OCI-LY7 (cell line): Measurements from ENCODE around the gene DUSP2. TPM values are rescaled to one million over a fixed set of nuclear protein-coding genes. Genes with fewer than 3 reads are reported as not detected.

Experiments used
- BruUV-seq: library from RNA; stranded (reverse); fragments of 400-500 nt; replicated peaks from 2 replicates; lab custom pipeline; 2021; lab: Mats Ljungman, UMichigan
- CTCF ChIA-PET: fragments of 300-600 bp; sonication (Branson Sonifier 250); formaldehyde crosslinking; loops from one replicate; lab custom pipeline; 2022; ENCODE audit warnings: antibody characterized with exemption; ENCODE audit not compliant: unreplicated experiment; lab: Charles Lee
- POLR2A ChIA-PET: fragments of 300-600 bp; sonication (Branson Sonifier 250); formaldehyde crosslinking; loops from one replicate; lab custom pipeline; 2022; ENCODE audit warnings: antibody characterized with exemption; lab: Charles Lee
- DNase-seq: peaks from one replicate; pipeline ENCODE4 v3.0.0-alpha.2; 2015; ENCODE audit warnings: low spot score
- H2AFZ ChIP-seq: fragments of 200-600 bp; sonication (generic), shearing (Covaris generic); 2 replicates; pipeline ENCODE4 v1.6.1; 2014; ENCODE audit warnings: mild to moderate bottlenecking, antibody characterized with exemption, low read length, moderate library complexity
- H3K27ac ChIP-seq: fragments of 200-600 bp; sonication (generic); 2 replicates; pipeline ENCODE4 v1.5.1; 2014; ENCODE audit warnings: mixed run types, low read depth, mild to moderate bottlenecking, moderate library complexity, low read length, inconsistent platforms; ENCODE audit not compliant: poor library complexity, severe bottlenecking
- H3K36me3 ChIP-seq: fragments of 200-600 bp; sonication (generic); 2 replicates; pipeline ENCODE4 v1.6.1; 2014; ENCODE audit warnings: mild to moderate bottlenecking, antibody characterized with exemption, low read length, moderate library complexity, mixed read lengths; ENCODE audit not compliant: insufficient read depth
- H3K4me1 ChIP-seq: fragments of 200-600 bp; sonication (generic); 2 replicates; pipeline ENCODE4 v1.5.1; 2014; ENCODE audit warnings: mild to moderate bottlenecking, low read length; ENCODE audit not compliant: insufficient read depth, poor library complexity, severe bottlenecking
- H3K4me2 ChIP-seq: fragments of 200-600 bp; sonication (generic); 2 replicates; pipeline ENCODE4 v1.6.1; 2014; ENCODE audit warnings: mild to moderate bottlenecking, low read length
- H3K4me3 ChIP-seq: fragments of 200-600 bp; sonication (generic); 2 replicates; pipeline ENCODE4 v1.5.1; 2014; ENCODE audit warnings: mild to moderate bottlenecking, low read depth, low read length; ENCODE audit not compliant: poor library complexity, severe bottlenecking
- H3K79me2 ChIP-seq: fragments of 200-600 bp; sonication (generic); 2 replicates; pipeline ENCODE4 v1.6.1; 2016; ENCODE audit warnings: low read depth, mild to moderate bottlenecking, low read length, moderate library complexity, mixed read lengths; ENCODE audit not compliant: insufficient read depth
- H3K9me2 ChIP-seq: fragments of 200-600 bp; sonication (generic); 2 replicates; pipeline ENCODE4 v1.6.1; 2016; ENCODE audit warnings: mild to moderate bottlenecking, low read length, mixed read lengths; ENCODE audit not compliant: insufficient read depth
- H3K9me3 ChIP-seq: fragments of 200-600 bp; sonication (generic); 2 replicates; pipeline ENCODE4 v1.6.1; 2014; ENCODE audit warnings: mild to moderate bottlenecking, mixed run types, low read length, mixed read lengths
- H4K20me1 ChIP-seq: fragments of 200-600 bp; sonication (generic); 2 replicates; pipeline ENCODE4 v1.6.1; 2014; ENCODE audit warnings: mild to moderate bottlenecking, antibody characterized with exemption, low read length, moderate library complexity, mixed read lengths; ENCODE audit not compliant: insufficient read depth
- CTCF ChIP-seq: fragments of 200-600 bp; sonication (generic); conservative IDR thresholded peaks from 2 replicates; pipeline ENCODE4 v1.5.1; 2014; ENCODE audit warnings: mild to moderate bottlenecking, antibody characterized with exemption, low read length, moderate library complexity, mixed read lengths
- EZH2phosphoT487 ChIP-seq: fragments of 200-600 bp; sonication (generic); IDR thresholded peaks from 2 replicates; pipeline ENCODE4 v1.6.1; 2018; ENCODE audit warnings: low read depth, borderline replicate concordance, mild to moderate bottlenecking, mixed run types, antibody characterized with exemption, low read length, moderate library complexity, mixed read lengths
- intact Hi-C: fragments of 100-400 bp; cut with micrococcal nuclease; formaldehyde crosslinking; loops from one replicate; pipeline ENCODE4 v1.10.0; 2022; ENCODE audit not compliant: unreplicated experiment
- total RNA-seq, 2 experiments: library from RNA; depleted of rRNA in 1 of 2; stranded (reverse); fragments of >200 nt in 1 of 2; shearing (Covaris generic) in 1 of 2; gene quantifications; 2 replicates each; pipeline ENCODE4 v1.2.3, GENCODE V29; 2014 to 2022

Gene DUSP2
- total RNA-seq, 2 experiments from 2014 or later = 37.3 to 110 TPM

GRCh38 chr2:96103761-96104486 lies 41.3 kb downstream of the DUSP2 start:
- no peak overlapping the region for H3K27ac ChIP-seq
- intact Hi-C loops = no loop called here
- H3K36me3 ChIP-seq = no peaks in the 10 kb centered on the region
- ChIA-PET POLR2A (no interaction called here), CTCF (interaction anchor here (0.9 kb wide), 1 partner anchor 105 kb away, joined by 3 read pairs; the partner anchor contains the start of gene STARD7)
- no peak for DNase-seq
- no TSS peak for BruUV-seq
- H3K4me1 ChIP-seq = no peaks in the 10 kb centered on the region
- H3K9me3 ChIP-seq = no peaks in the 10 kb centered on the region
- TF ChIP-seq EZH2phosphoT487 (no peak), CTCF (no peak)
- no peaks in the 10 kb centered on the region for H3K79me2 ChIP-seq
- no peak overlapping the region for H3K4me3 ChIP-seq
- H3K4me2 ChIP-seq = no peak overlapping the region
- H2AFZ ChIP-seq = no peak overlapping the region
- H3K9me2 ChIP-seq = no peaks in the 10 kb centered on the region
- no peaks in the 10 kb centered on the region for H4K20me1 ChIP-seq

GRCh38 chr2:96103187-96103601 lies 42.0 kb downstream of the DUSP2 start:
- intact Hi-C loops = no loop called here
- Histone ChIP-seq H3K9me3 (no peaks in the 10 kb centered on the region), H3K4me3 (no peak overlapping the region), H3K4me1 (no peaks in the 10 kb centered on the region), H3K36me3 (no peaks in the 10 kb centered on the region), H4K20me1 (no peaks in the 10 kb centered on the region), H2AFZ (no peak overlapping the region), H3K79me2 (no peaks in the 10 kb centered on the region), H3K9me2 (no peaks in the 10 kb centered on the region), H3K27ac (no peak overlapping the region), H3K4me2 (no peak overlapping the region)
- TF ChIP-seq CTCF (no peak), EZH2phosphoT487 (no peak)
- CTCF ChIA-PET = no interaction called here
- no TSS peak for BruUV-seq
- POLR2A ChIA-PET = no interaction called here
- DNase-seq = no peak

- Histone ChIP-seq H3K79me2 (no peaks in the 10 kb centered on the region), H3K27ac (no peak overlapping the region), H3K4me1 (no peaks in the 10 kb centered on the region), H4K20me1 (no peaks in the 10 kb centered on the region), H3K4me2 (no peak overlapping the region), H3K9me2 (no peaks in the 10 kb centered on the region), H3K9me3 (no peaks in the 10 kb centered on the region), H3K36me3 (no peaks in the 10 kb centered on the region), H2AFZ (no peak overlapping the region), H3K4me3 (no peak overlapping the region)
- intact Hi-C loops = no loop called here
- ChIA-PET CTCF (interaction anchor here (0.6 kb wide), 1 partner anchor 10 kb away, joined by 3 read pairs; no protein-coding TSS in a partner anchor), POLR2A (no interaction called here)
- BruUV-seq = no TSS peak
- TF ChIP-seq EZH2phosphoT487 = no peak
- no peak for TF ChIP-seq CTCF
- DNase-seq = no peak
These were observed 42.5 kb downstream of the DUSP2 start for GRCh38 chr2:96102596-96103186.
